K562 (cell line): ENCODE results near the gene STX1B. TPM values are rescaled to one million over a fixed set of nuclear protein-coding genes. Genes with fewer than 3 reads are reported as not detected.
A peak's percentile ranks its signal among the peaks of the same experiment; 100 is the strongest.

Source experiments
- BHLHE40 ChIP-seq: IDR thresholded peaks from 2 replicates; pipeline ENCODE4 v1.6.1; 2011; ENCODE audit warnings: low read length, improper control_type of control experiment
- CHD1 ChIP-seq: fragments of 200-600 bp; sonication (generic); IDR thresholded peaks from one replicate; pipeline ENCODE4 v1.6.1; 2012; ENCODE audit warnings: mild to moderate bottlenecking, moderate library complexity, low read length, inconsistent platforms
- E2F8 ChIP-seq: fragments of 450-650 bp; IDR thresholded peaks from 2 replicates; pipeline ENCODE4 v1.7.1; 2018; ENCODE audit warnings: mild to moderate bottlenecking, low read depth; ENCODE audit not compliant: partially characterized antibody
- GATAD2A ChIP-seq: fragments of 450-650 bp; IDR thresholded peaks from 2 replicates; pipeline ENCODE4 v1.6.1; 2017
- KLF13 ChIP-seq: fragments of 450-650 bp; IDR thresholded peaks from 2 replicates; pipeline ENCODE4 v1.6.1; 2016; ENCODE audit warnings: missing genetic modification characterization, low read depth, mild to moderate bottlenecking, missing compliant biosample characterization, moderate library complexity, borderline replicate concordance
- POLR2H ChIP-seq: IDR thresholded peaks from 2 replicates; pipeline ENCODE4 v1.6.1; 2016; ENCODE audit warnings: missing genetic modification characterization, low read depth, mild to moderate bottlenecking, control low read depth, missing compliant biosample characterization, moderate library complexity
- SETDB1 ChIP-seq: IDR thresholded peaks from one replicate; pipeline ENCODE4 v1.6.1; 2012; ENCODE audit warnings: low read length, control low read depth, inconsistent platforms
- USF1 ChIP-seq: sonication (generic); formaldehyde crosslinking; IDR thresholded peaks from 2 replicates; pipeline ENCODE4 v1.9.0; 2022; ENCODE audit warnings: mild to moderate bottlenecking, missing genetic modification reagents
- ZBTB40 ChIP-seq, 2 experiments: fragments of 450-650 bp in 1 of 2; sonication (generic) in 1 of 2; formaldehyde crosslinking in 1 of 2; IDR thresholded peaks; 2 replicates each; pipeline versions ENCODE4 v1.7.1 to v1.9.0; 2016 to 2022; ENCODE audit warnings: inconsistent platforms in 1 of 2, mild to moderate bottlenecking in 1 of 2, missing genetic modification reagents in 1 of 2
- ZBTB9 ChIP-seq: fragments of 450-650 bp; formaldehyde crosslinking; IDR thresholded peaks from 2 replicates; pipeline ENCODE4 v1.4.0; 2020; ENCODE audit warnings: mild to moderate bottlenecking, moderate library complexity
- ZNF146 ChIP-seq: IDR thresholded peaks from one replicate; pipeline ENCODE4 v1.6.1; 2018; ENCODE audit warnings: missing compliant biosample characterization; ENCODE audit not compliant: unreplicated experiment
- ZNF165 ChIP-seq: fragments of 250-450 bp; sonication (Bioruptor Pico); IDR thresholded peaks from 2 replicates; pipeline ENCODE4 v1.4.0; 2020; ENCODE audit warnings: borderline replicate concordance
- ZNF75A ChIP-seq: fragments of 450-650 bp; formaldehyde crosslinking; IDR thresholded peaks from 2 replicates; pipeline ENCODE4 v1.4.0; 2020; ENCODE audit warnings: mild to moderate bottlenecking
- polyA plus RNA-seq, 8 experiments: library from polyadenylated mRNA; depleted of rRNA in 4 of 8; stranded (reverse) in 5 of 8; unstranded in 3 of 8; fragments of >200 nt; fragmentation: Nextera tagmentation in 2 of 8; fragmentation: Illumina TruSeq in 1 of 8; extraction: Ambion mirVana in 2 of 8; extraction: Trizol in 1 of 8; gene quantifications; 2 replicates each; pipeline versions ENCODE4 v1.2.1 to v1.2.3, GENCODE V29; 2011 to 2014; ENCODE audit warnings: inconsistent platforms in 1 of 8, missing spikeins in 1 of 8
- total RNA-seq, 7 experiments: library from RNA; depleted of rRNA in 6 of 7; stranded (reverse); fragments of >200 nt in 6 of 7; fragmentation: Illumina TruSeq in 2 of 7; extraction: Trizol in 2 of 7; gene quantifications; 2 replicates each; pipeline versions ENCODE4 v1.2.1 to v1.2.3, GENCODE V29; 2011 to 2021; ENCODE audit warnings: low replicate concordance in 1 of 7

Gene STX1B
- total and polyA plus RNA-seq, 9 of the 15 experiments (the other 6 are each of a cell fraction or from before 2014, with no cell fraction given), result 0.07 to 2.5 (median 0.86) TPM

- TF ChIP-seq ZNF165 (no peak), USF1 (CRISPR knock-in tag) (peak; percentile 65; the same call in 1 of the 2 replicates), SETDB1 (no peak), KLF13 (tag) (no peak), POLR2H (tag) (no peak), BHLHE40 (no peak; the same call in 1 of the 2 replicates), ZNF146 (no peak), ZBTB40 (IDR thresholded peaks at IDR 0.05) (no peak), ZBTB40 (CRISPR knock-in tag; IDR thresholded peaks at IDR 0.05) (no peak), ZBTB9 (no peak), ZNF75A (CRISPR knock-in tag) (no peak), E2F8 (no peak), CHD1 (no peak), GATAD2A (no peak)
Measured at GRCh38 chr16:30941600-30942425, 68.6 kb downstream of the STX1B start (continued).
